Measurements from ENCODE around the gene CAMKV. TPM values are rescaled to one million over a fixed set of nuclear protein-coding genes. Genes with fewer than 3 reads are reported as not detected.
"Not testable (repeated sequence)": the region's sequence is repeated elsewhere in the genome, so short reads cannot be mapped to it uniquely, and the experiment has no call there.

The CAMKV gene, protein sequence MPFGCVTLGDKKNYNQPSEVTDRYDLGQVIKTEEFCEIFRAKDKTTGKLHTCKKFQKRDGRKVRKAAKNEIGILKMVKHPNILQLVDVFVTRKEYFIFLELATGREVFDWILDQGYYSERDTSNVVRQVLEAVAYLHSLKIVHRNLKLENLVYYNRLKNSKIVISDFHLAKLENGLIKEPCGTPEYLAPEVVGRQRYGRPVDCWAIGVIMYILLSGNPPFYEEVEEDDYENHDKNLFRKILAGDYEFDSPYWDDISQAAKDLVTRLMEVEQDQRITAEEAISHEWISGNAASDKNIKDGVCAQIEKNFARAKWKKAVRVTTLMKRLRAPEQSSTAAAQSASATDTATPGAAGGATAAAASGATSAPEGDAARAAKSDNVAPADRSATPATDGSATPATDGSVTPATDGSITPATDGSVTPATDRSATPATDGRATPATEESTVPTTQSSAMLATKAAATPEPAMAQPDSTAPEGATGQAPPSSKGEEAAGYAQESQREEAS
- not detected for total RNA-seq
- long read RNA-seq: 0 reads

DNA sequence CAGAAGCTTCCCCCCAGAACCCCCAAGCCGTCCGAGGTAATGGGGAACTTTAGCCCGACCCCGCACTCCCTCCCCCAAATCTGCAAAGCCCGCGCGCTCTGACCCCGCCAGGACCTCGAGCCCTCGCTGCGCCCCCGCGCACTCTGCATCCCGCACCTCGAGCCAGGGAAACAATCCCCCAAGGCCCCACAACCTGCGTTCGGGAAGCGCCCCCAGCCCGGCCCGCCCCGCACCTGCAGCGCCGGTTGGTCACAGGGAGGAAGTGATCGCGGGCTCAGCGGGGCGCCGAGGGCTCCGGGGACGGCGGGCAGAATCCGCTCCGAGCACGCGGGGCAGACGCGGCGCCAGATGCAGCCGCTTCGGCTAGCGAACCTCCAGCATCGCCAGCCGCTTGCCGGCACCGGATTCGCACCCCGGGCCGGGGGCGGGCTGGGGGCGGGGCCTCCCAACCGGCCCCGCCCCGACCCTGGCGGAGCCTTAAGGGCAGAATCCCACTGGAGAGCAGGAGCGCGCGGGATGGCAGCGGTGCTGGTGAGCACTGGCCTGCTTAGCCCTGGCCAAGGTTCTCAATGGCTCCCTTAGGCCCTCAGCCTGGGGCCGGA, at the start of gene CAMKV:
Gene CAMKV, minus strand, starts transcription at position 382 of the 602 bp plus-strand sequence. CDS start 7,518 bp downstream, outside the sequence.
- Histone ChIP-seq H3K9me3 (no peaks in the 10 kb centered on the region), H3K36me3 (no peaks in the 10 kb centered on the region), H3K27ac (no peak within 1 kb of the TSS), H3K4me1 (peaks cover 11% of the 10 kb centered on the region), H3K4me3 (peak within 1 kb of the TSS; percentile 40), H3K27me3 (ENCODE audit: low read depth) (peaks cover 39% of the 10 kb centered on the region)
- intact Hi-C loops (cut with DNase I): no loop called here
- ATAC-seq: peak in 1 of 2 donors; percentile 15
- TF ChIP-seq, protein P1, sequence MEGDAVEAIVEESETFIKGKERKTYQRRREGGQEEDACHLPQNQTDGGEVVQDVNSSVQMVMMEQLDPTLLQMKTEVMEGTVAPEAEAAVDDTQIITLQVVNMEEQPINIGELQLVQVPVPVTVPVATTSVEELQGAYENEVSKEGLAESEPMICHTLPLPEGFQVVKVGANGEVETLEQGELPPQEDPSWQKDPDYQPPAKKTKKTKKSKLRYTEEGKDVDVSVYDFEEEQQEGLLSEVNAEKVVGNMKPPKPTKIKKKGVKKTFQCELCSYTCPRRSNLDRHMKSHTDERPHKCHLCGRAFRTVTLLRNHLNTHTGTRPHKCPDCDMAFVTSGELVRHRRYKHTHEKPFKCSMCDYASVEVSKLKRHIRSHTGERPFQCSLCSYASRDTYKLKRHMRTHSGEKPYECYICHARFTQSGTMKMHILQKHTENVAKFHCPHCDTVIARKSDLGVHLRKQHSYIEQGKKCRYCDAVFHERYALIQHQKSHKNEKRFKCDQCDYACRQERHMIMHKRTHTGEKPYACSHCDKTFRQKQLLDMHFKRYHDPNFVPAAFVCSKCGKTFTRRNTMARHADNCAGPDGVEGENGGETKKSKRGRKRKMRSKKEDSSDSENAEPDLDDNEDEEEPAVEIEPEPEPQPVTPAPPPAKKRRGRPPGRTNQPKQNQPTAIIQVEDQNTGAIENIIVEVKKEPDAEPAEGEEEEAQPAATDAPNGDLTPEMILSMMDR (IDR thresholded peaks at IDR 0.05): no peak
- DNase-seq: no peak

DNA sequence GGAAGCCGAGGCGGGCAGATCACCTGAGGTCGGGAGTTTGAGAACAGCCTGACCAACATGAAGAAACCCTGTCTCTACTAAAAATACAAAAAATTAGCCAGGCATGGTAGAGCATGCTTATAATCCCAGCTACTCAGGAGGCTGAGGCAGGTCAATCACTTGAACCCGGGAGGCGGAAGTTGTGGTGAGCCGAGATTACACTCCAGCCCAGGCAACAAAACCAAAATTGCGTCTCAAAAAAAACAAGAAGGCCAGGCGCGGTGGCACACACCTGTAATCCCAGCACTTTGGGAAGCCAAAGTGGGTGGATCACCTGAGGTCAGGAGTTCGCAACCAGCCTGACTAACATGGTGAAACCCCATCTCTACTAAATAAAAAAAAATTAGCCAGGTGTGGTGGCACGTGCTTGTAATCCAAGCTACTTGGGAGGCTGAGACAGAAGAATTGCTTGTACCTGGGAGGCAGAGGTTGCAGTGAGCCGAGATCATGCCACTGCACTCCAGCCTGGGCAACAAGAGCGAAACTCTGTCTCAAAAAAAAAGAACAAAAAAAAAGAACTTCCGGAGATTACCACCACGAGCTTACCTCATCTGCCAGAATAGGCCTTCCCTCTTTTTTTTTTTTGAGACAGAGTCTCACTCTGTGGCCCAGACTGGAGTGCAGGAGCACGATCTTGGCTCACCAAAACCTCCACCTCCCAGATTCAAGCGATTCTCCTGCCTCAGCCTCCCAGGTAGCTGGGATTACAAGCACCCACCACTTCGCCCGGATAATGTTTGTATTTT, 48.3 kb upstream of the CAMKV start:
- H3K9me3 ChIP-seq; H3K4me1 ChIP-seq; H3K4me3 ChIP-seq; H3K27ac ChIP-seq; DNase-seq; H3K27me3 ChIP-seq (ENCODE audit: low read depth); intact Hi-C loops (cut with DNase I); H3K36me3 ChIP-seq: not testable (repeated sequence)
- ATAC-seq: peak in 1 of 2 donors; percentile 37

DNA sequence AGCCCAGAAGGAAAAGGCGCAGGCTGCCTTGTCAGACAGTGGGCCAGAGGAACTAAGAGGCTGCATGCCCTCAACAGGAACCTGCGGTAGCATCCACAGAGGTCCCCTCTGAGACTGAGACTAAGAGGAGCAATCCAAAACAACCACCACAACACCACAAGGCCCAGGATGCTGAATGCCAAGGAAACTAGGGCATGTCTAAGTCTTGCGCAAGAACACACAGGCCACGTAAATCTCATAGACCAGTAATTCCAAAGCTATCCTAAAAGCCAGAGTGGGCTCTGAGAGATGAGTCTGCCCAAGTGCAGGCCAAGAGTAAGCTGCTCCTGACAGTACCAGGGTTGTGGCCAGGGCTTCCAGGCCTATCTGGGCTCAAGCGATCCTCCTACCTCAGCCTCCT, 47.0 kb upstream of the CAMKV start:
- Histone ChIP-seq H3K4me1 (no peaks in the 10 kb centered on the region), H3K4me3 (no peak overlapping the region), H3K27me3 (ENCODE audit: low read depth) (no peaks in the 10 kb centered on the region), H3K9me3 (no peaks in the 10 kb centered on the region), H3K36me3 (peaks cover 13% of the 10 kb centered on the region), H3K27ac (no peak overlapping the region)
- TF ChIP-seq, protein P1 (IDR thresholded peaks at IDR 0.05): no peak
- DNase-seq (no peak), ATAC-seq (no peak)
- intact Hi-C loops (cut with DNase I): no loop called here

DNA sequence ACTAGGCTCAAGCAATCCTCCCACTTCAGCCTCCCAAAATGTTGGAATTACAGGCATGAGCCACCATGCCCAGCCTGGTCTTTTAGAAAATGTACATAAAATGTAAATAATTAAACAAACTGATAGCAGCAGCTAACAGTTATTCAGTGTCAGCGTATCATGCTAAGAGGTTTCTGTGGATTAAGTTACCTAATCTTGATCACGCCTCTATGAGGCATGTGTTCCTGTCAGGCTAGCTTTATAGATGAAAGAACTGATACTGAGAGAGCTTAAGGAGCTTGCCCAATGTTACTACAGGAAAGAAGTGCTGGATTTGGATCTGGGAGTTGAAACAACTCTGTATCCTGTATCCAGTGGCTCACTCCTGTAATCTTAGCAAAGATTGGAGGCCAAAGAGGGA, 45.2 kb upstream of the CAMKV start:
- TF ChIP-seq, protein P1 (IDR thresholded peaks at IDR 0.05): no peak
- H3K27ac ChIP-seq: no peak overlapping the region
- H3K4me1 ChIP-seq: no peaks in the 10 kb centered on the region
- H3K27me3 ChIP-seq (ENCODE audit: low read depth): no peaks in the 10 kb centered on the region
- ATAC-seq (peak; percentile 18 to 48), DNase-seq (no peak)
- peaks cover 31% of the 10 kb centered on the region for H3K36me3 ChIP-seq
- no peak overlapping the region for H3K4me3 ChIP-seq
- no peaks in the 10 kb centered on the region for H3K9me3 ChIP-seq
- intact Hi-C loops (cut with DNase I): no loop called here

DNA sequence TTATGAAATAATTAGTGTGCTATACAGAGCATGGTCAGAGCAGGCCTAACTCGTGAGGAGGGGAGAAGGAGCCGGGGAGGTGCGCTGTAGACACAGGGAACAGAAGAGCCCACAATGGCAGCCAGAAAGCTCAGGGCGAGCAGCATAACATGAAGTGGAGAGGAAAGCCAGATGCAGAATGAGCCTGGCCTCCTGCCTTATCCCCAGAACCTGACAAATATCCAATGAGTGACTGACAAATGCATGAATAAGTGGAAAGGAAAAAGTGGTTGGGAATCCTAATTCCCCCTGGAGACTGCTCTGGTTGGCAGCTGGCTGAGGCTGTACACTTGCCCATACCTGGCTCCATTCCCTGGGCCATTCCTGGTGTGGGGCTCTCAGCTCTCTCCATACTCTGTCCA, 43.2 kb upstream of the CAMKV start:
- no peak for DNase-seq
- no peak overlapping the region for H3K27ac ChIP-seq
- H3K36me3 ChIP-seq: peaks cover 45% of the 10 kb centered on the region
- H3K27me3 ChIP-seq (ENCODE audit: low read depth): no peaks in the 10 kb centered on the region
- TF ChIP-seq, protein P1 (IDR thresholded peaks at IDR 0.05): no peak
- no peak for ATAC-seq
- H3K9me3 ChIP-seq: no peaks in the 10 kb centered on the region
- no peaks in the 10 kb centered on the region for H3K4me1 ChIP-seq
- no peak overlapping the region for H3K4me3 ChIP-seq
- intact Hi-C loops (cut with DNase I): no loop called here
